Measurements from ENCODE around the gene BABAM2. TPM values are rescaled to one million over a fixed set of nuclear protein-coding genes. Genes with fewer than 3 reads are reported as not detected.

Gene BABAM2
- total RNA-seq, 2 donors from 2014 or later: 39.1 to 43.1 TPM

DNA sequence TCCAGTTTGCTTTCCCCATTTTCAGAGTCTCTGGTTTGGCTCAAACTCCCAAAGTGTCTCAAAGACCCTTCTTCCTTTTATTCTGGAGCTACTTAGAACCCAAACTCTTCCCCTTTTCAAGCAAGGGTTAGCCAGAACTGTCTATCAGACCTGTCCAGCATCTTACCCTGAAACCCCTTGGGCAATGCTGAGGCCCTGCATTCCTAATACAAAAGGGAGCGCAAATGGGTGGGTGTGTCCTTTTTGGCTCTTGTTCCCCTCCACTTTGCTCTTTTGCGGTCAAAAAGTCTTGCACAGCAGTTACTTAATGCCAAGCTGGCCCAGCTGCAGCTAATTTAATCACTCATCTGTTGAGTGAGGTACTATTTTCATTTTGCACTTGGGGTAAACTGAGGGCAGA lies 270.9 kb downstream of the BABAM2 start:
- DNase-seq (ENCODE audit: low spot score): no peak
- intact Hi-C loops (cut with DNase I): loop anchor here in 1 of 2 donors (10.0 kb wide), 1 partner anchor 1447 kb away; no protein-coding TSS in a partner anchor

DNA sequence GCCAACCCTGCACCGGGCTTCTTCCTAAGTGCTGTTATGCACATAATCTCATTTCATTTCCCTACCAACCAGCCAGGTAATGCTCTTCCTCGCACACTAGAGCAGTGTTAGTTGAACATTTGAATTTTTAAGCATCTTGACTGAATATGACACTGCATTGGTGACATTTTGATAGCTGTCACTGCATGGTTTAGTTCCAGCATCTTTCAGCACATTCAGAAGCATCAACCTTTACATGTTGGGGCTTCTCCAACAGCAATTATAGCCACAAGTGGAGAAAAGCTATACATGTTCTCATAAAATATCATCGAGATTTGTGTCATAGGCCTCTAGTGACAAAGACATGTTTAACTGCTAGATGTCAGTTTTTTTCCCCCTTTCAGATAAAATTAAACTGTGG lies 272.0 kb downstream of the BABAM2 start:
- intact Hi-C loops (cut with DNase I): loop anchor here in 1 of 2 donors (10.0 kb wide), 1 partner anchor 1448 kb away; no protein-coding TSS in a partner anchor
- DNase-seq (ENCODE audit: low spot score): no peak

DNA sequence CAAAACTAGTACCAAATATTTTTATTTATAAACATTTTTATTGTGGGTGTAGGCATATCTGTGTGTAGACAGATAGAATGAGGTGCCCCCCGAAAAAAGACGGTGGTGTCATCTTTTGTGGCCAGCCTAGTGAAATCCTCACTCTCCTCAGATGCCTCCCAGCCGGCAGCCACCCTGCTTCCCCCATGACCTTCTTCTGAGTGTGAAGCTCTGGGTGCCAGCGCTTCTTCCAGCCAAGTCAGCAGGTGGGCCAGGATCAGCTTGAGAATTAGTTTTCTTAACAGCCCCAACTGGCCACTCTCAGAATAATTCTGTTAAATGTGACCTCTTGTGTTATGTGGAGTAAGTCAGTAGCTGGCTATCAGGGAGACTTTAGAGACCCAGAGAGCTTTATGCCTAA lies 272.5 kb downstream of the BABAM2 start:
- intact Hi-C loops (cut with DNase I): loop anchor here in 1 of 2 donors (10.0 kb wide), 1 partner anchor 1448 kb away; no protein-coding TSS in a partner anchor
- no peak for DNase-seq (ENCODE audit: low spot score)

DNA sequence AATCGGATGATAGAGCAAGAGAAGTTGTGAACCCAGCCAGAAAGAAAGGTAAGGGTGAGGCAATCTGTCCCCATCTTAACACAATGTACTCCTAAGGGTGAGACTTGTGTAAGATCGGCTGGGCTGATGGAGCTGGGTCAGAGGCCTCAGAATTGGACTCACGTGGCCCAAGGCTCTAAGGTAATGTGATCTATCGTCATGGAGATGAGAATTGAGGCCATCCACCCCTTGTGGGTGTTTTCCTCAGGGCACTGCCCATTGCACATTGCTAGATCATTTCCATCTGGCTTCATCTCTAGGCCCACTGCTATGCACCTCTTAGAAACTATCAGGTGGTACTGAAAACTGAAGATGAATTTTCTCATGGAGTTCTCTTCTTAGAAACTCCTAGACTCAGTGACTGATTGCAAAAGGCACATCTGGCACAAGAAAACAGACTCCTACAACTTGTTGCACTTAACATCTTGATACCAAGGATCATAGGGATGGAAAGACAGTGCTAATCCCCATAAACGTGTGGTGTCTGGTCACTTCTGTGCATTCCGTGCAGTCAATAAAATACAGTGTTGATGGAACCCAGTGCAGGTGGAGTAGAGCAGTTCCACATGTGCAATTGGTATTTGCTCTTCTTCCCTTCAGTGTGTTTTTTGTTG lies 273.2 kb downstream of the BABAM2 start:
- no peak for DNase-seq (ENCODE audit: low spot score)

DNA sequence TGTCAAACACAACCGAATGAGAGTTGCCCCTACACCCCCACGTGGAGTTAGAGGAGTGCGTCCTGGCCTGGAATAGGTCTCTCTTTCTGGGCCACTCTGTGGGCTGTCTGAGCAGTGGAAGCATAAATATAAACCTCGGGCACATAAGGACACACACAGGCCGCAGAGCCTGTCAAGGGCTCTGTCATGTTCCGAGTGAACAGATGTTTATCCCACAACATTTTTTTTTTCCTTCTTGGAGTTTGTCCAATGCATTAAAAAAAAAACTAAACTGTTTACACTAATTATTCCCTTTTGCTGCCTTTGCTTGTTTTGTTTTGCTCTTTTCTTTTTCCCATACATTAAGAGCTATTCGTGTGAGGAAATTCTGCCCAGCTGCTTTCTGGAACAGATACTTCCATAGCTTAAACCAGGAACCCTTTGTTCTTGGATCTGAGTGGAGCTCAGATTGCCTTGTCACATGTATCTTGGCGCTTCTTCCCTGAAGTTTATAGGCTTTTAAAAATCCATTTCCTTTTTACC lies 273.8 kb downstream of the BABAM2 start:
- intact Hi-C loops (cut with DNase I): loop anchor here in 1 of 2 donors (10.0 kb wide), 1 partner anchor 1450 kb away; no protein-coding TSS in a partner anchor
- DNase-seq (ENCODE audit: low spot score): no peak

More for the DNA sequence above, 273.2 kb downstream of the BABAM2 start:
- intact Hi-C loops (cut with DNase I): loop anchor here in 1 of 2 donors (10.0 kb wide), 1 partner anchor 1449 kb away; no protein-coding TSS in a partner anchor

DNA sequence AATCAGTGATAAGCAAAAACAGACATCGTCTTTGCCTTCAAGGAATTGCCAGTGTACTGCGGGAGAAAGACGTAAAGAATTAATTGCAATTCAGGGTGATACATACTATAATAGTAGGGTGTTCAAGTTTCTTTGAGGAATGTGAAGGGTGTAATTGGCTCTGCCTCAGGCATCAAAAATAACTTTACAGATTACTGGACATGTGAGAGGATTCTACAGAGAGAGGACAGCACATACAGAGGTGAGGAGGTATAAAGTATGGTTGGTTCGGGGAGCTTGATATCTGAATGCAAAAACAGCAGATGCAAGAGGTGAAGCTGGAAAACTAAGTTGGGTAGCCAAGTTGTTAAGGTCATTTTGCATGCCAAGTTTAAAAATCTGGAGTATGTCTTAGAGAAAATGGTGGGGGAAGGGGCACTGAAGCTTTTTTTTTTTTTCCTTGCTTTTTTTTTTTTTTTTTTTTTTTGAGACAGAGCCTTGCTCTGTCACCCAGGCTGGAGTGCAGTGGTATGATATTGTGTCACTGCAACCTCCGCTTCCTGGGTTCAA lies 274.6 kb downstream of the BABAM2 start:
- intact Hi-C loops (cut with DNase I): loop anchor here in 1 of 2 donors (10.0 kb wide), 1 partner anchor 1450 kb away; no protein-coding TSS in a partner anchor
- DNase-seq (ENCODE audit: low spot score): no peak

DNA sequence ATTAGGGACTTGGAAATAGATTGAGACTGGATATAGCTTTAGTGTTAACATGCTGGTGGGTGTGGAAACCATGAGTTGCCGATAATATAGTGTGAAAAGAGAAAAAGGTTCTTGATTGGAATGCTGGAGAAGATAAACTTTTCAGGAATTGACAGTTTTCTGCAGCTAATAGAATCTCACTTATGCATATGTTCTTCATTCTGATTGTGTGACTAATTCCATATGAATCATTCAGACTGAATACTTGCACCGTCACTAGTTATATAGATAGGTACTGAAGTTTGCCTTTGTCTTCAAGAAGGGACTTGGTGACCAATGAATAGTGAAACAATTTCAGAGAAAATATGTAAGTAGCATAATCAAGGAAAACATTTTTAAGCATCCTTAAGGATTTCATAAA lies 276.4 kb downstream of the BABAM2 start:
- DNase-seq (ENCODE audit: low spot score): no peak
- intact Hi-C loops (cut with DNase I): loop anchor here in 1 of 2 donors (10.0 kb wide), 1 partner anchor 1452 kb away; no protein-coding TSS in a partner anchor

DNA sequence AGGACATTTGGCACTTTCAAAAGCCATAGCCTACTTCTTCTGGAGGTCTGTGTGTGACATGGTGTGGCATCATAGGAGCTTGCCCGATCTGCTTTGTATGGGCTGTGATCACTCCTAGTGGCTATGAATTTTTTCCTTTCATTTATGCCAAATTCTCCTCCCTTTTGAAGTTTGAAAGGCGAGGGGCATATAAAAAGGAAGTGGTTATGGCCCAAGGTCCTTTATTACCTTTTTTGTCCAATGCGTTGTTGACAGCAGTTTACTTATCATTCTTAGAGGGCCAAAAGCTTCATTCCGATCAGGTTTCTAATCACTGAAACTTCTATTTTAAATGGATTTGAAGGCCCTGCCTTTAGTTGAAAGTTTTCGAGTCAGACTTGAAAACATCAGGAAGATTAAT lies 277.8 kb downstream of the BABAM2 start:
- intact Hi-C loops (cut with DNase I): loop anchor here in 1 of 2 donors (10.0 kb wide), 1 partner anchor 1454 kb away; no protein-coding TSS in a partner anchor
- no peak for DNase-seq (ENCODE audit: low spot score)

DNA sequence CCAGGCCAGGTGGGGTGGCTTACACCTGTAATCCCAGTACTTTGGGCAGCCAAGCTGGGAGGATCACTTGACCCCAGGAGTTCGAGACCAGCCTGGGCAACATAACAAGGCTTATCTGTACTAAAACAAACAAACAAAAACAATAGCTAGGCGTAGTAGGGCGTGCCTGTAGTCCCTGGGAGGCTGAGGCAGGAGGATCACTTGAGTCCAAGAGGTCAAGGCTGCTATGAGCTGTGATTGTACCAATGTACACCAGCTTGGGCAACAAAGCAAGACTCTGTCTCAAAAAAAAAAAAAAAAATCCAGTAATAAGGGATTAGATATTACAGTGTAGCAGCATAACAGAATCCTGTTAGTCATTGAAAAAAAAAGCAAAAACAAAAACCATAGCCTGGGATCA lies 279.0 kb downstream of the BABAM2 start:
- intact Hi-C loops (cut with DNase I): loop anchor here in 1 of 2 donors (10.0 kb wide), 1 partner anchor 1455 kb away; no protein-coding TSS in a partner anchor
- DNase-seq (ENCODE audit: low spot score): no peak

DNA sequence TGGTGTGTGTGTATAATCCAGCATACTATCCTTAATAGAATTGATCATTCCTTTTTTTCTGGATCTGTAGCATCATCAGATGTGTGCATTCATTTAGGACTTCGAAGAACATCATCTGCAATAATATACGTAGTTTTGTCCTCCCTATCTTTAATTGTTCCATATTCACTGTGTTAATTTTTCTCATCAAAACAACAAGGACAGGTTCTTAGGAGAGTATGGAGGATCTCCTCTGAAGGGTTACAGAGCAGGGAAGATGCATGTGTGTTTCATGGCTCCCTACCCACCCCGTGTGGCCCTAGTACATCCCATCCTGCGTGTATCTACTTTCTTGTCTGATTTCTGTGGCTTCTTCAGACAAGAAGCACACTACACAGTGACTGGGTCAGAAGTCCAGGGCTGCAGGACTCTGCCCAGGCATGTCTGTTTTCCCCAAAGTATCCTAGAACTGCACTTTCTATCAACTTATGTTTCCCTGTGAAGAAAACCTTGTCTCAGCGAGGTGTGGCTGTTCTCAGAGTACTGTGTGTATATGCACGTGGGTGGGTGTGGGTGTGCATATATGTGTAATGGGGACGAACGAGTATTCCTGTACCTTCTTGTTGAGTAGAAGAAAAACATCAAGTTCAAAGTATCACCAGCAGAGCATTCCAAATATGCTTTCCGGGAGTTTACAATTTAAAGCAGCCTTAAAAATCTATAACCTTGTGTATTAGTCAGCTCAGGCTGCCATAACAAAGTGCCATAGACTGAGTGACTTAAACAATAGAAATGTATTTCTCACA lies 281.8 kb downstream of the BABAM2 start:
- no peak for DNase-seq (ENCODE audit: low spot score)
- intact Hi-C loops (cut with DNase I): no loop called here

DNA sequence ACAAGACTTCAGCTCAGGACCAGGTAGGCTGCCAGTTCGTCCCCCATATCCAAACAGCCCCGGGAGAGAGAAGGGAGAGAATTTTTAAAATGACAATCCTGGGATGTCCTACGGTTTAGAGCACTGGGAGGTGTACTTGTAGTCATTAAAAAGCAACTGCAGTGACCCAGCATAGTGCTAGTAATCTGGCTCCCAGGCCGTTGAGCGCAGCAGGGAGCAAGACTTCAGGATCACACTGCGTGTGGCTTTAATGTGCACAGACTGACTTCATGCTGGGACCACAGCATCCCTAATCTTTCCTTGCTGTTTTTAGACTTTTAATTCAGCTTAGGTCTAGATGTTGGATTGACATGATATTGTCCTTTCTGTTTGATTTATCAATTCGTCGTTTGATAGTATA lies 282.8 kb downstream of the BABAM2 start:
- intact Hi-C loops (cut with DNase I): no loop called here
- DNase-seq (ENCODE audit: low spot score): no peak

DNA sequence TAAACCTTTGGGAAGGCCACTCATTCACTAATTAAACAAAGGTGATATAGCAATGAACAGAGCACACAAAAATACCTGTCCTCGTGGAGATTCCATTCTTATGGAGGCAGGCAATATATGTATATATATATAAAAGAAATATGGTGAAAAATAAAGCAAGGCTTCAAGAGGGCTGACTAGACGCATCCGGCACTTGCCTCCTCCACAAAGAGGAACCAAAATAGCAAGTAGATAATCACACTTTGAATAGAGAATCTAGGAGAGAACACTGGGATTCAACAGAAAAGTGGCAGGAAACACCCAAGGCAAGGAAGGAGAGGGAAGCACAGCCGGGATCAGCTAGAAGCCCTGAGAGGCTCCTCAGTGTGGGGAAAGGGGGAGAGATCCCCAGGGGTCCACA lies 283.7 kb downstream of the BABAM2 start:
- intact Hi-C loops (cut with DNase I): no loop called here
- DNase-seq (ENCODE audit: low spot score): no peak

DNA sequence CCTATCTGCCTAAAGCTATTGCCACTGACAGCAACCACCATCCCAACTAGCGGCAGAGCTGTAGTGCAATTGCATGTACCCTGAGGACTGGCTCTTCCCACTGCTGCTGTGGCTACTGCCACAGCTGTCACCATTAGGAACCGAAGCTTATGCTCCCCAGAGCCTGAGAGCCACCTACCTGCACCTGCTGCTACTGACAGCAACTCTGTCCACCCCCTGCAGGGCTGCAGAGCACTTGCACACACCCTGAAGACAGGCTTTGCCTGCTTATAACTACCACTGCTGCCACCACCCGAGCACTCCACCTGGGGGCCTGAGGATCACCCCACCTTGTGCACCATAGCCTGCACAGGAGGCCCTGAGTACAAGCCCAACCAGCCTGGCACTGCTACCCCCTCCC lies 284.5 kb downstream of the BABAM2 start:
- intact Hi-C loops (cut with DNase I): loop anchor here in 1 of 2 donors (1.0 kb wide), 1 partner anchor 25 kb away; no protein-coding TSS in a partner anchor

DNA sequence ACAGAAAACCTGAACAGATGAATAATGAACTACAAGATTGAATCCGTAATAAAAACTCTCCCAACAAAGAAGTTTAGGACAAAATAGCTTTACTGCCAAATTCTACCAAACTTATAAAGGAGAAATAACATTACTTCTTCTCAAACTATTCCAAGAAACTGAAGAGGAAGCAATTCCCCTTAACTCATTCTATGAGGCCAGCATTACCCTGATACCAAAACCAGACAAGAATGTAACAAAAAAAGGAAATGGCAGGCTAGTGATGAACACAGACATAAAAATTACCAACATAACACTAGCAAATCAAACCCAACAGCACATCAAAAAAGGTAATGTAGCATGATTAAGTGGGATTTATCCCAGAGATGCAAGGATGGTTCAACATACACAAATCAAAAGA lies 288.4 kb downstream of the BABAM2 start:
- DNase-seq (ENCODE audit: low spot score): no peak
- intact Hi-C loops (cut with DNase I): no loop called here

More for the DNA sequence above, 284.5 kb downstream of the BABAM2 start:
- DNase-seq (ENCODE audit: low spot score): no peak

DNA sequence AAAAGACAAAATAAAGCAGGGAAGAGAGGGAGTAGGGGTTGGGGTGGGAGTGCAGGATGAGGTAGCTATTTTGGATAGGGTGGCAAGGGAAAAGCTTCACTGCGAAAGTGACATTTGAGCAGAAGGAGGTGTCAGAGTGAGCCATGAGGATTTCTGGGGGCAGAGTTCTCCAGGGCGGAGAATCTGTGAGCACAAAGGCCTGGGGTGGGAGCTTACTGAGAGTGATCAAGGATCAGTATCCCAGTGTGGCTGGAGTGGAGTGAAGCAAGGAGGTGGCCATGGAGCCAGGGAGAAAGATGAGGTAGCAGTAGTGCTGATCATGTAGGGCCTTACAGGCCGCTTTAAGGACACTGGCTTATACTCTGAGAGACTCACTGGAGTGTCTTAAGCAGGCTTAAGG lies 291.3 kb downstream of the BABAM2 start:
- DNase-seq (ENCODE audit: low spot score): no peak
- intact Hi-C loops (cut with DNase I): no loop called here

DNA sequence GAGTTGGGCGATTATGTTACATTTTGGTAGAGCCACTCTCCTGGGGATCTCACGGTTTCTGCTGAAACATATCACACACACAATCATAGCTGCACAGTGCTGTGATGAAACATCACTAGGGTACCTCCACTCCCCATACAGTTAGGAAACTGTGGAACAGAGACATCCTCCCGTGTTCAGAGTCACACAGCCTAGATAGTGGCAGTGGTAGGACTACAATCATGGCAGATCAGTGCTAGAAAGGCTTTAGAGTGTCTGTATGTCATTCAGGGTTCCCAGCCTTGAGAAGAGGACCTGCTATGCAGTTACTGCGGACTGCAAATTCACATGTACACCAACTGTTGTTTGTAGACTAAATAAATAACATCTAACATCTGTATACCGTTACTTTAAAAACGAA lies 291.8 kb downstream of the BABAM2 start:
- intact Hi-C loops (cut with DNase I): no loop called here

DNA sequence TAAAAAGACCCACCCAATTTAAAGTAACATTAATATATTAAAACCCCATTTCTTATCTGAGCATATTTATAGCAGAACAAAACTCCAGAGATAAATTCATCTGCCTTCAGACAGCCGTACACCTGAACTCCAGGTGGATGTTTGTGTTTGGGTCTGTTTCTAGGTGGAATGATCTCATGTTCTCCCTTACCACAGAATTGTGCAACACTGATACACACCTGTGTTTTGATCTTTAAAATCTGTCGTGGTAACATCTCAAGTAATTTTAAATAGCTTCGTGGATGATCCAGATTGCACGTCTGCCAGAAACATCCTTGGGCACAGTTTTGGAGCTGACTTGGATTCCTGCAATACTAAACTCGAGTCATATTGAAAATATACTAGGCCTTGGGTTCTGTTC lies 294.6 kb downstream of the BABAM2 start:
- intact Hi-C loops (cut with DNase I): no loop called here
- DNase-seq (ENCODE audit: low spot score): no peak

More for the DNA sequence above, 291.8 kb downstream of the BABAM2 start:
- DNase-seq (ENCODE audit: low spot score): no peak

DNA sequence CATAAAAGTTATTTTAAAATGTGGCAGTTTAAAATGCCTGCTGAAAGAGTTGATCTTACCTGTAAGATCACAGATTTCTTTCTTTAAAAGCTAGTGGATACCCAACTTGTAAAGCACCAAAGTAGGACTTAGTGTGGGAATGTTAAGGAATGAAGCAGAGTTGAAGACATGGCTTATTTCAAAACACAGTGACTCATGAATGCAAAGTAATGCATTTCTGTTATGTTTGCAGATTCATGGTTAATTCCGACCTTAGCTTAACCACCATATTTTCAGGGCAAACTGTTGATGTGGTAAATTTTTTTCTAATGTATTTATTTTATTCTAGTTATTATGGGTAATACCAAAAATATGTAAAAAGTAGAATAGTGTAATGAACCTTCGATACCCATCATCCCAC lies 295.4 kb downstream of the BABAM2 start:
- no peak for DNase-seq (ENCODE audit: low spot score)
- intact Hi-C loops (cut with DNase I): loop anchor here in 1 of 2 donors (2.0 kb wide), 1 partner anchor 143 kb away; no protein-coding TSS in a partner anchor

DNA sequence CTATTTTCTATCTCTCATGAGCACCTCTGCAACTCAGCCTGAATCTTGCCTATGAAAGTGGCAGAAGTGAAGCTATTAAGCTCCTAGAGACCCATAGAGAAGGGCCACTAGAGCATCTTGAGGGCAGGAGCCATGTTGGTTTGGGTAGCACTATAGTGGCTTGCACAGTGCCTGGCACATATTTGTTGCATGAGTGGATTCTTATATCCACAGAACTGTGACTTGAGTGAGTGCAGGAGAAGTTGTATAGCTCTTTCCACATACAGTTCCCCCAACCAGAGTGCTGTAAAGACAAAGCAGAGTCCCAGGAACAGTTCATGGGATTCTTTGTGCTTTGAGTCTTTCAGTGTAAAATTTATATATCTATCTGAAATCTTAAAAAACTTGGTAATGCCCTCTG lies 296.7 kb downstream of the BABAM2 start:
- no peak for DNase-seq (ENCODE audit: low spot score)
- intact Hi-C loops (cut with DNase I): loop anchor here in 1 of 2 donors (2.0 kb wide), 1 partner anchor 142 kb away; no protein-coding TSS in a partner anchor
